ENCODE data around the gene KANSL1L. TPM values are rescaled to one million over a fixed set of nuclear protein-coding genes. Genes with fewer than 3 reads are reported as not detected.
A peak's percentile ranks its signal among the peaks of the same experiment; 100 is the strongest.

KANSL1L gene
- total RNA-seq, 1 experiment from 2014 or later = 8.8 TPM

DNA sequence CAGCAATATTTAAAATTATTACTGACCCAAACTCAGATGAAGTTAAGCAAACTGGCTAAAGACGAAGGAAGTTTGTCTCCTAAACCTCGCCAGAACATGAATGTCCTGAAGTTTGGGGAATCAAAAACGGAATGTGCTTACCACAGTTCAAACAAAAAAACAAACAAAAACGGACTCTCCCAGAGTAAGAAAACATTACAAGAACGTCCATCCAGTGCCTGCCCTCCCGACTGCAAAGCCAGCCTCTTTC is 1.1 kb downstream of the KANSL1L start:
- intact Hi-C loops (cut with micrococcal nuclease; ENCODE audit: unreplicated experiment) = loop anchor here (2.0 kb wide), 1 partner anchor 167 kb away; the partner anchor contains the start of gene RPE
- ChIA-PET CTCF (no interaction called here), POLR2A (ENCODE audit: unreplicated experiment) (no interaction called here)
- H3K9me2 ChIP-seq (ENCODE audit: insufficient read depth) = no peaks in the 10 kb centered on the region
- TF ChIP-seq EZH2 (IDR thresholded peaks at IDR 0.05; ENCODE audit: low read depth) = no peak
- TF ChIP-seq, protein P1, sequence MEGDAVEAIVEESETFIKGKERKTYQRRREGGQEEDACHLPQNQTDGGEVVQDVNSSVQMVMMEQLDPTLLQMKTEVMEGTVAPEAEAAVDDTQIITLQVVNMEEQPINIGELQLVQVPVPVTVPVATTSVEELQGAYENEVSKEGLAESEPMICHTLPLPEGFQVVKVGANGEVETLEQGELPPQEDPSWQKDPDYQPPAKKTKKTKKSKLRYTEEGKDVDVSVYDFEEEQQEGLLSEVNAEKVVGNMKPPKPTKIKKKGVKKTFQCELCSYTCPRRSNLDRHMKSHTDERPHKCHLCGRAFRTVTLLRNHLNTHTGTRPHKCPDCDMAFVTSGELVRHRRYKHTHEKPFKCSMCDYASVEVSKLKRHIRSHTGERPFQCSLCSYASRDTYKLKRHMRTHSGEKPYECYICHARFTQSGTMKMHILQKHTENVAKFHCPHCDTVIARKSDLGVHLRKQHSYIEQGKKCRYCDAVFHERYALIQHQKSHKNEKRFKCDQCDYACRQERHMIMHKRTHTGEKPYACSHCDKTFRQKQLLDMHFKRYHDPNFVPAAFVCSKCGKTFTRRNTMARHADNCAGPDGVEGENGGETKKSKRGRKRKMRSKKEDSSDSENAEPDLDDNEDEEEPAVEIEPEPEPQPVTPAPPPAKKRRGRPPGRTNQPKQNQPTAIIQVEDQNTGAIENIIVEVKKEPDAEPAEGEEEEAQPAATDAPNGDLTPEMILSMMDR (conservative IDR thresholded peaks at IDR 0.05) = no peak
- no peaks in the 10 kb centered on the region for H3K9me3 ChIP-seq (ENCODE audit: insufficient read depth, low read depth)
- peak overlapping the region; percentile 83 for H3K4me3 ChIP-seq
- H3F3A ChIP-seq (ENCODE audit: insufficient read depth, low read depth) = peaks cover 10% of the 10 kb centered on the region
- H3K4me1 ChIP-seq (replicated peaks; ENCODE audit: insufficient read depth) = peaks cover 17% of the 10 kb centered on the region
- H3K27me3 ChIP-seq (ENCODE audit: insufficient read depth, low read depth) = no peaks in the 10 kb centered on the region
- peaks cover 16% of the 10 kb centered on the region for H3K79me2 ChIP-seq (ENCODE audit: low read depth)
- H3K27ac ChIP-seq = peak overlapping the region; percentile 91
- peak in 1 of 2 experiments; percentile 71 for DNase-seq
- H3K36me3 ChIP-seq (ENCODE audit: low read depth) = no peaks in the 10 kb centered on the region; the same call in 1 of the 2 replicates
- peak overlapping the region; percentile 97 for H3K4me2 ChIP-seq
- peak overlapping the region; percentile 82 for H2AFZ ChIP-seq
- no peaks in the 10 kb centered on the region for H4K20me1 ChIP-seq (ENCODE audit: insufficient read depth)
- BruUV-seq (replicated peaks) = TSS peak; percentile 76

DNA sequence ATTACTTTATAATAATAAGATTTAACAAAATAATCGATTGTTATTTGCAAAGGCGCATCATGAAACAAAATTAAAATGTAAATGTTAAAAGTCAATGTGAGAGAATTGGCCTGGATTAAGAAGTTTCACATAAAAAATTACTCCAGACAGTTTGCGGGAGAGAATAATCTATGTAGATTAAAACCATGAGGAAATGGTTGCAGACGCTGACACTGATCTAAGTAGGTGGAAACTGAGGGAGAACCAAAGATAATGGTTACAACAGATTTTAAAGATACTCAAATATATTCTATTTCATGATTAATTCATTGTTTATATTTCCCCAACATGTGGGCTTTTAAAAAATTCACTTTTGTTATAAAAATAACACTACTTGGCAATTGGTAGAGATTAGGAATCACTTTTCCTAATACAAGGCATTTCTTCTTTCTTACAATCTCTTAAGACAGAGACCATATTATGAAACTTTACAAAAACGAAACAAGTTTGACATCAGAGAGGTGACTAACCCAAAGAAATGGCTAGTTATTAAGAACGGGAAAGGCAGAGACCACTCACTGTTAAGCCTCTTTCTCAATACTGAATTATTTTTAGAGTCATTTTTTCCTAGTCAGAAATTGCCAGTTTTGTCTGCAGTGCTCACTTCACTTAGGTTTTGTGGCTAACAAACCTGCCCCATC is 1.6 kb downstream of the KANSL1L start:
- H3K4me2 ChIP-seq = peak overlapping the region; percentile 97
- H3K4me1 ChIP-seq (replicated peaks; ENCODE audit: insufficient read depth) = peaks cover 17% of the 10 kb centered on the region
- no peaks in the 10 kb centered on the region for H3K9me2 ChIP-seq (ENCODE audit: insufficient read depth)
- intact Hi-C loops (cut with micrococcal nuclease; ENCODE audit: unreplicated experiment) = loop anchor here (2.0 kb wide), 1 partner anchor 167 kb away; the partner anchor contains the start of gene RPE
- POLR2A ChIA-PET (ENCODE audit: unreplicated experiment) = no interaction called here
- CTCF ChIA-PET = no interaction called here
- H3K36me3 ChIP-seq (ENCODE audit: low read depth) = no peaks in the 10 kb centered on the region; the same call in 1 of the 2 replicates
- H3K9me3 ChIP-seq (ENCODE audit: insufficient read depth, low read depth) = no peaks in the 10 kb centered on the region
- H2AFZ ChIP-seq = peak overlapping the region; percentile 82
- peak in 1 of 2 experiments; percentile 41 for DNase-seq
- H3K27me3 ChIP-seq (ENCODE audit: insufficient read depth, low read depth) = no peaks in the 10 kb centered on the region
- H3K79me2 ChIP-seq (ENCODE audit: low read depth) = peaks cover 16% of the 10 kb centered on the region
- TF ChIP-seq EZH2 (IDR thresholded peaks at IDR 0.05; ENCODE audit: low read depth) = no peak
- TF ChIP-seq, protein P1 (conservative IDR thresholded peaks at IDR 0.05) = no peak
- H4K20me1 ChIP-seq (ENCODE audit: insufficient read depth) = no peaks in the 10 kb centered on the region
- peak overlapping the region; percentile 91 for H3K27ac ChIP-seq
- peaks cover 10% of the 10 kb centered on the region for H3F3A ChIP-seq (ENCODE audit: insufficient read depth, low read depth)
- peak overlapping the region; percentile 83 for H3K4me3 ChIP-seq
- no TSS peak for BruUV-seq (replicated peaks)

DNA sequence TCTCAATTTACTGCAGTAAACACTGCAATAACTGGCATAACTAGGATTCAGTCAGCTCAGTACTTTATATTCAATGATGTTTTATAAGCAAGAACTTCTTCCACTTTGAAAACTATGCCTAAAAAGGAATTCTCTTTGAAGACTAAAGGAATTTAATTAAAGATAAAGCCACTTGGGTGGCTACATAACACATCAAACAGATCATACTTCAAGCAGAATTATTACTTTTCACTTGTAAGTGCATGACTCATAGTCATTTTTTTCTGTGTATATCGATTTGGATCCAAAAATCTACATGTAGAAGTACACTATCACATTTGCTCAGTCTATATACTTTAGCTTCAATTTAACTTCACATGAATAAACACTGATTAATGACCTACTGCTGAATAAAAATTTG is 4.0 kb downstream of the KANSL1L start:
- Histone ChIP-seq H3K4me3 (no peak overlapping the region), H3F3A (ENCODE audit: insufficient read depth, low read depth) (peaks cover 10% of the 10 kb centered on the region), H3K4me1 (replicated peaks; ENCODE audit: insufficient read depth) (peaks cover 17% of the 10 kb centered on the region), H2AFZ (no peak overlapping the region), H3K36me3 (ENCODE audit: low read depth) (no peaks in the 10 kb centered on the region; the same call in 1 of the 2 replicates), H3K27me3 (ENCODE audit: insufficient read depth, low read depth) (no peaks in the 10 kb centered on the region), H3K79me2 (ENCODE audit: low read depth) (peaks cover 16% of the 10 kb centered on the region), H3K27ac (no peak overlapping the region), H4K20me1 (ENCODE audit: insufficient read depth) (no peaks in the 10 kb centered on the region), H3K9me2 (ENCODE audit: insufficient read depth) (no peaks in the 10 kb centered on the region), H3K9me3 (ENCODE audit: insufficient read depth, low read depth) (no peaks in the 10 kb centered on the region), H3K4me2 (no peak overlapping the region)
- no TSS peak for BruUV-seq (replicated peaks)
- intact Hi-C loops (cut with micrococcal nuclease; ENCODE audit: unreplicated experiment) = no loop called here
- TF ChIP-seq, protein P1 (conservative IDR thresholded peaks at IDR 0.05) = no peak
- no peak for TF ChIP-seq EZH2 (IDR thresholded peaks at IDR 0.05; ENCODE audit: low read depth)
- no peak for DNase-seq
- ChIA-PET POLR2A (ENCODE audit: unreplicated experiment) (interaction anchor here (0.6 kb wide), 1 partner anchor 16 kb away, joined by 3 read pairs; no protein-coding TSS in a partner anchor), CTCF (interaction anchor here (0.6 kb wide), 1 partner anchor 125 kb away, joined by 3 read pairs; no protein-coding TSS in a partner anchor)

All from PC-9 (cell line).